C4-2B (cell line): ENCODE measurements around the gene ELL2.
"Not testable (repeated sequence)": the region's sequence is repeated elsewhere in the genome, so short reads cannot be mapped to it uniquely, and the experiment has no call there.

Source experiments
- H3K27ac ChIP-seq: fragments of 450-650 bp; 2 replicates; pipeline ENCODE4 v1.5.1; 2017
- CTCF ChIP-seq: fragments of 450-650 bp; conservative IDR thresholded peaks from 2 replicates; pipeline ENCODE4 v1.5.1; 2017; ENCODE audit warnings: mild to moderate bottlenecking
- ZFX ChIP-seq: fragments of 450-650 bp; IDR thresholded peaks from 2 replicates; pipeline ENCODE4 v1.6.1; 2017

ELL2 gene

GRCh38 chr5:95838001-95838520 is 123.6 kb downstream of the ELL2 start:
- no peak for TF ChIP-seq ZFX
- no peak for TF ChIP-seq CTCF

GRCh38 chr5:95837492-95837891 is 124.2 kb downstream of the ELL2 start:
- TF ChIP-seq CTCF, result no peak
- H3K27ac ChIP-seq, result no peak overlapping the region

More at GRCh38 chr5:95838001-95838520, 123.6 kb downstream of the ELL2 start:
- no peak overlapping the region for H3K27ac ChIP-seq

- H3K27ac ChIP-seq, result not testable (repeated sequence)
These were observed 124.7 kb downstream of the ELL2 start for GRCh38 chr5:95836971-95837370.

- no peak overlapping the region for H3K27ac ChIP-seq
- TF ChIP-seq CTCF, result no peak
- no peak for TF ChIP-seq ZFX
These were observed 125.1 kb downstream of the ELL2 start for GRCh38 chr5:95836544-95836943.

- TF ChIP-seq CTCF (no peak), ZFX (no peak)
- H3K27ac ChIP-seq, result no peak overlapping the region
These were observed 125.8 kb downstream of the ELL2 start for GRCh38 chr5:95835682-95836385.
